Lung (tissue), 12 donors: ENCODE results near the gene OLFM2. TPM values are rescaled to one million over a fixed set of nuclear protein-coding genes. Genes with fewer than 3 reads are reported as not detected.

Experiments used
- ATAC-seq: fragments of 200-7000 bp; cut with Tn5 transposase; one replicate; pipeline ENCODE4 v1.9.1; 2020; ENCODE audit warnings: moderate number of reproducible peaks; ENCODE audit not compliant: insufficient read depth, low FRiP score
- DNase-seq, 3 donors: peaks; one replicate each; pipeline ENCODE4 v3.0.0-alpha.2; 2013 to 2017
- H3K27ac ChIP-seq, 2 donors: one replicate each; pipeline ENCODE4 v1.5.1; 2013; ENCODE audit warnings: mild to moderate bottlenecking in 2 of 2, moderate library complexity in 2 of 2, control low read depth in 1 of 2, inconsistent platforms in 1 of 2, low read depth in 1 of 2, low read length in 1 of 2
- H3K27me3 ChIP-seq, 3 donors: one replicate each; pipeline ENCODE4 v1.5.1; 2013; ENCODE audit warnings: low read length in 2 of 3; ENCODE audit not compliant: control insufficient read depth in 3 of 3, insufficient read depth in 3 of 3
- H3K36me3 ChIP-seq, 4 donors: one replicate each; pipeline ENCODE4 v1.5.1; 2013; ENCODE audit warnings: low read length in 4 of 4, mild to moderate bottlenecking in 1 of 4, moderate library complexity in 1 of 4; ENCODE audit not compliant: control insufficient read depth in 4 of 4, insufficient read depth in 4 of 4
- H3K4me1 ChIP-seq, 5 donors: one replicate each; pipeline ENCODE4 v1.5.1; 2013; ENCODE audit warnings: low read length in 5 of 5, mild to moderate bottlenecking in 2 of 5, moderate library complexity in 1 of 5; ENCODE audit not compliant: control insufficient read depth in 5 of 5, insufficient read depth in 5 of 5
- H3K4me3 ChIP-seq: one replicate; pipeline ENCODE4 v1.5.1; 2013; ENCODE audit warnings: mild to moderate bottlenecking, control low read depth, moderate library complexity
- H3K9ac ChIP-seq, 2 donors: one replicate each; pipeline ENCODE4 v1.5.1; 2013; ENCODE audit warnings: low read length in 2 of 2, control low read depth in 1 of 2; ENCODE audit not compliant: insufficient read depth in 1 of 2
- H3K9me3 ChIP-seq, 4 donors: one replicate each; pipeline ENCODE4 v1.5.1; 2013; ENCODE audit warnings: low read length in 3 of 4, mild to moderate bottlenecking in 1 of 4, moderate library complexity in 1 of 4; ENCODE audit not compliant: control insufficient read depth in 4 of 4, insufficient read depth in 3 of 4
- CTCF ChIP-seq: IDR thresholded peaks from 2 replicates; pipeline ENCODE4 v1.5.1; 2012; ENCODE audit warnings: mild to moderate bottlenecking; ENCODE audit errors: control extremely low read depth, extremely low read depth
- WGBS, 2 donors: extraction: QIAGEN DNeasy Blood & Tissue Kit; methylation state at CpG; one replicate each; pipeline ENCODE4 v1.1.7; 2013; 5-methylcytosine and 5-hydroxymethylcytosine counted together
- polyA plus RNA-seq, 2 donors: library from polyadenylated mRNA; stranded (reverse); fragments of 200-250 nt; gene quantifications; one replicate each; pipeline ENCODE4 v1.2.1, GENCODE V29; 2013
- total RNA-seq, 2 donors: library from RNA; depleted of rRNA in 1 of 2; stranded (reverse); fragments of >200 nt in 1 of 2; gene quantifications; one replicate each; pipeline ENCODE4 v1.2.1, GENCODE V29; 2014 to 2021
- donor health status: control.
- donor health status: control.
- donor health status: Bipolar disorder and iron deficiency.
- donor health status: healthy.
- donor health status: DM: yes; HTN: yes; CAD: no.

OLFM2 gene
- total and polyA plus RNA-seq, 4 donors = 2.2 to 14.3 (median 8.8) TPM

GRCh38 chr19:9906475-9907087, 29.7 kb downstream of the OLFM2 start:
- Histone ChIP-seq H3K9me3 (peaks cover 0 to 4% (median 0%) of the 10 kb centered on the region in 4 donors), H3K4me3 (no peak overlapping the region), H3K4me1 (peaks cover 0 to 5% (median 0%) of the 10 kb centered on the region in 5 donors), H3K27me3 (peaks cover 0 to 9% (median 4%) of the 10 kb centered on the region in 3 donors), H3K27ac (no peak overlapping the region), H3K9ac (no peak overlapping the region), H3K36me3 (no peaks in the 10 kb centered on the region)
- 65 to 66% methylated on average over 15 to 16 of the region's 16 CpGs for WGBS, 2 donors
- DNase-seq (peak; percentile 41 to 80 (median 77)), ATAC-seq (no peak)
- no peak for TF ChIP-seq CTCF

GRCh38 chr19:9903336-9903735, 33.0 kb downstream of the OLFM2 start:
- peaks cover 0 to 4% (median 0%) of the 10 kb centered on the region in 4 donors for H3K9me3 ChIP-seq
- H3K4me1 ChIP-seq = peaks cover 0 to 5% (median 0%) of the 10 kb centered on the region in 5 donors
- 89 to 91% methylated on average over 5 of the region's 5 CpGs for WGBS, 2 donors
- H3K9ac ChIP-seq = no peak overlapping the region
- ATAC-seq (no peak), DNase-seq (no peak)
- peaks cover 0 to 4% (median 0%) of the 10 kb centered on the region in 3 donors for H3K27me3 ChIP-seq
- no peak overlapping the region for H3K4me3 ChIP-seq
- no peaks in the 10 kb centered on the region for H3K36me3 ChIP-seq
- TF ChIP-seq CTCF = no peak
- H3K27ac ChIP-seq = no peak overlapping the region

GRCh38 chr19:9901642-9902041, 34.7 kb downstream of the OLFM2 start:
- Histone ChIP-seq H3K36me3 (no peaks in the 10 kb centered on the region), H3K27ac (no peak overlapping the region), H3K9me3 (peaks cover 0 to 4% (median 0%) of the 10 kb centered on the region in 4 donors), H3K4me1 (peaks cover 0 to 5% (median 0%) of the 10 kb centered on the region in 5 donors), H3K9ac (no peak overlapping the region), H3K4me3 (no peak overlapping the region), H3K27me3 (peaks cover 0 to 4% (median 0%) of the 10 kb centered on the region in 3 donors)
- WGBS, 2 donors = 75 to 77% methylated on average over 5 of the region's 5 CpGs
- DNase-seq (no peak), ATAC-seq (no peak)
- TF ChIP-seq CTCF = no peak
